HepG2 (cell line): Measurements from ENCODE around the gene HNRNPF. TPM values are rescaled to one million over a fixed set of nuclear protein-coding genes. Genes with fewer than 3 reads are reported as not detected.

Experiments
- AFF4 ChIP-seq: sonication (generic); formaldehyde crosslinking; IDR thresholded peaks from 2 replicates; pipeline ENCODE4 v1.4.0; 2020; ENCODE audit warnings: missing genetic modification reagents
- CHCHD3 ChIP-seq: sonication (generic); formaldehyde crosslinking; IDR thresholded peaks from 2 replicates; pipeline ENCODE4 v1.8.0; 2022; ENCODE audit warnings: mild to moderate bottlenecking, missing genetic modification reagents, moderate library complexity
- DNMT3B ChIP-seq: conservative IDR thresholded peaks from 2 replicates; pipeline ENCODE4 v1.6.1; 2016; ENCODE audit warnings: missing biosample characterization, control low read depth
- GFI1 ChIP-seq: sonication (generic); formaldehyde crosslinking; IDR thresholded peaks from 2 replicates; pipeline ENCODE4 v1.5.0; 2020; ENCODE audit warnings: missing genetic modification reagents, mild to moderate bottlenecking, borderline replicate concordance
- GLMP ChIP-seq: sonication (generic); formaldehyde crosslinking; IDR thresholded peaks from 2 replicates; pipeline ENCODE4 v1.9.0; 2021; ENCODE audit warnings: missing genetic modification reagents, mild to moderate bottlenecking, borderline replicate concordance
- HBP1 ChIP-seq: IDR thresholded peaks from 2 replicates; pipeline ENCODE4 v1.6.1; 2016; ENCODE audit warnings: low read depth, control low read depth
- HIC2 ChIP-seq: sonication (generic); formaldehyde crosslinking; IDR thresholded peaks from 2 replicates; pipeline ENCODE4 v1.9.0; 2022; ENCODE audit warnings: low read depth, missing genetic modification reagents
- HNF4A ChIP-seq: sonication (generic); formaldehyde crosslinking; IDR thresholded peaks from 2 replicates; pipeline ENCODE4 v1.4.0; 2020; ENCODE audit warnings: missing genetic modification reagents
- KLF12 ChIP-seq: sonication (generic); formaldehyde crosslinking; IDR thresholded peaks from 2 replicates; pipeline ENCODE4 v1.4.0; 2020; ENCODE audit warnings: missing genetic modification reagents, borderline replicate concordance
- POLR2G ChIP-seq: fragments of 200-400 bp; formaldehyde crosslinking; IDR thresholded peaks from 2 replicates; pipeline ENCODE4 v1.6.1; 2018; ENCODE audit warnings: mild to moderate bottlenecking, low read depth, low read length, moderate library complexity
- PPARG ChIP-seq: conservative IDR thresholded peaks from 2 replicates; pipeline ENCODE4 v1.6.1; 2016; ENCODE audit warnings: missing biosample characterization, missing genetic modification reagents
- PRPF4 ChIP-seq: fragments of 200-400 bp; formaldehyde crosslinking; IDR thresholded peaks from 2 replicates; pipeline ENCODE4 v1.6.1; 2016; ENCODE audit warnings: low read length, low read depth; ENCODE audit not compliant: poor library complexity, severe bottlenecking
- RNF2 ChIP-seq: fragments of 450-650 bp; conservative IDR thresholded peaks from 2 replicates; pipeline ENCODE4 v1.6.1; 2016; ENCODE audit warnings: low read depth
- SIN3A ChIP-seq: IDR thresholded peaks from 2 replicates; pipeline ENCODE4 v1.6.1; 2011; ENCODE audit warnings: low read depth, mild to moderate bottlenecking, control low read depth, low read length, borderline replicate concordance
- ZFP36L1 ChIP-seq: sonication (generic); formaldehyde crosslinking; IDR thresholded peaks from 2 replicates; pipeline ENCODE4 v1.8.0; 2022; ENCODE audit warnings: mild to moderate bottlenecking, missing genetic modification reagents, moderate library complexity
- ZNF10 ChIP-seq: sonication (generic); formaldehyde crosslinking; IDR thresholded peaks from 2 replicates; pipeline ENCODE4 v1.4.0; 2020; ENCODE audit warnings: mild to moderate bottlenecking, low read depth, missing genetic modification reagents, borderline replicate concordance
- ZNF230 ChIP-seq: sonication (generic); formaldehyde crosslinking; IDR thresholded peaks from 2 replicates; pipeline ENCODE4 v1.4.0; 2020; ENCODE audit warnings: mild to moderate bottlenecking, missing genetic modification reagents
- ZNF251 ChIP-seq: sonication (generic); formaldehyde crosslinking; IDR thresholded peaks from 2 replicates; pipeline ENCODE4 v1.9.0; 2021; ENCODE audit warnings: mild to moderate bottlenecking, missing genetic modification reagents
- ZNF7 ChIP-seq: IDR thresholded peaks from 2 replicates; pipeline ENCODE4 v1.6.1; 2016; ENCODE audit warnings: missing biosample characterization, missing genetic modification reagents
- ZNF772 ChIP-seq: sonication (generic); formaldehyde crosslinking; IDR thresholded peaks from 2 replicates; pipeline ENCODE4 v1.5.0; 2020; ENCODE audit warnings: mild to moderate bottlenecking, missing genetic modification reagents
- ZNF775 ChIP-seq: sonication (generic); formaldehyde crosslinking; IDR thresholded peaks from 2 replicates; pipeline ENCODE4 v1.4.0; 2020; ENCODE audit warnings: missing genetic modification reagents, mild to moderate bottlenecking, moderate library complexity, borderline replicate concordance
- polyA plus RNA-seq, 8 experiments: library from polyadenylated mRNA; depleted of rRNA in 3 of 8; stranded (reverse) in 7 of 8; unstranded in 1 of 8; fragments of >200 nt; fragmentation: Illumina TruSeq in 4 of 8; extraction: Trizol in 4 of 8; gene quantifications; 2 replicates each; pipeline versions ENCODE4 v1.2.1 to v1.2.3, GENCODE V29; 2011 to 2016; ENCODE audit warnings: low read depth in 4 of 8, missing spikeins in 1 of 8, mixed read lengths in 1 of 8; ENCODE audit not compliant: insufficient read depth in 1 of 8
- total RNA-seq, 5 experiments: library from RNA; depleted of rRNA; stranded (reverse); fragments of >200 nt; fragmentation: Illumina TruSeq; extraction: Trizol; gene quantifications; 2 replicates each; pipeline ENCODE4 v1.2.3, GENCODE V29; 2016; ENCODE audit warnings: low read depth in 1 of 5

The HNRNPF gene
- total and polyA plus RNA-seq, 2 of the 13 experiments (the other 11 are each of a cell fraction or from before 2014, with no cell fraction given) = 166 to 308 TPM

GRCh38 chr10:43420369-43421200 lies 11.6 kb upstream of the HNRNPF start (continued):
- TF ChIP-seq ZFP36L1 (CRISPR knock-in tag) (peak; percentile 88; the same call in 1 of the 2 replicates), SIN3A (peak; percentile 85; the same call in 1 of the 2 replicates), HIC2 (CRISPR knock-in tag) (peak; percentile 78), HBP1 (no peak; the same call in none of the 2 replicates), RNF2 (peak; percentile 81; the same call in 1 of the 2 replicates), DNMT3B (CRISPR knock-in tag) (peak; percentile 100), AFF4 (no peak), PPARG (CRISPR knock-in tag) (peak; percentile 95), KLF12 (CRISPR knock-in tag) (peak; percentile 95), ZNF7 (CRISPR knock-in tag) (peak; percentile 66; the same call in 1 of the 2 replicates), GLMP (CRISPR knock-in tag) (peak; percentile 52; the same call in 1 of the 2 replicates), PRPF4 (no peak), ZNF772 (CRISPR knock-in tag) (peak; percentile 99), POLR2G (peak; percentile 88), GFI1 (CRISPR knock-in tag) (no peak; the same call in none of the 2 replicates), ZNF230 (peak; percentile 96), HNF4A (CRISPR knock-in tag) (peak; percentile 92), ZNF251 (CRISPR knock-in tag) (peak; percentile 97; the same call in 1 of the 2 replicates), ZNF10 (CRISPR knock-in tag) (no peak), CHCHD3 (0 out of 2 replicates have a peak, but pooled peaks have one; percentile 32), ZNF775 (no peak; the same call in 1 of the 2 replicates)
